Skeletal muscle tissue (tissue), 4 donors: ENCODE measurements around the gene PEMT. TPM values are rescaled to one million over a fixed set of nuclear protein-coding genes. Genes with fewer than 3 reads are reported as not detected.

Experiments used
- H3K27ac ChIP-seq: one replicate; pipeline ENCODE4 v1.7.0; 2013; ENCODE audit warnings: mild to moderate bottlenecking, low read depth, low read length, inconsistent platforms
- H3K27me3 ChIP-seq, 3 donors: one replicate each; pipeline ENCODE4 v1.7.0; 2013; ENCODE audit warnings: low read length in 3 of 3; ENCODE audit not compliant: control insufficient read depth in 3 of 3, insufficient read depth in 3 of 3
- H3K36me3 ChIP-seq, 3 donors: one replicate each; pipeline ENCODE4 v1.7.0; 2013; ENCODE audit warnings: low read length in 3 of 3; ENCODE audit not compliant: control insufficient read depth in 3 of 3, insufficient read depth in 3 of 3
- H3K4me1 ChIP-seq, 3 donors: one replicate each; pipeline ENCODE4 v1.7.0; 2013; ENCODE audit warnings: low read length in 3 of 3, mild to moderate bottlenecking in 3 of 3; ENCODE audit not compliant: control insufficient read depth in 3 of 3, insufficient read depth in 3 of 3
- H3K4me3 ChIP-seq, 3 donors: one replicate each; pipeline ENCODE4 v1.7.0; 2013; ENCODE audit warnings: low read length in 3 of 3
- H3K9ac ChIP-seq, 3 donors: one replicate each; pipeline ENCODE4 v1.7.0; 2013; ENCODE audit warnings: low read length in 3 of 3, mild to moderate bottlenecking in 3 of 3, moderate library complexity in 2 of 3, low read depth in 1 of 3
- H3K9me3 ChIP-seq, 3 donors: one replicate each; pipeline ENCODE4 v1.7.0; 2013; ENCODE audit warnings: low read length in 3 of 3; ENCODE audit not compliant: control insufficient read depth in 3 of 3
- total RNA-seq: library from RNA; depleted of rRNA; stranded (reverse); fragments of >200 nt; gene quantifications from one replicate; pipeline ENCODE4 v1.2.3, GENCODE V29; 2014
- donor health status: Osteomylitis.

PEMT gene
- total RNA-seq, 1 donor from 2014 or later, result 32.4 TPM

GRCh38 chr17:17511881-17512858 lies 79.3 kb downstream of the PEMT start:
- H3K36me3 ChIP-seq, result no peaks in the 10 kb centered on the region
- no peaks in the 10 kb centered on the region for H3K27me3 ChIP-seq
- peaks cover 11 to 36% (median 18%) of the 10 kb centered on the region in 3 donors for H3K4me1 ChIP-seq
- no peaks in the 10 kb centered on the region for H3K9me3 ChIP-seq
- H3K9ac ChIP-seq, result peak overlapping the region in 2 of 3 donors; percentile 33 to 54
- peak overlapping the region; percentile 30 for H3K27ac ChIP-seq
- H3K4me3 ChIP-seq, result no peak overlapping the region

GRCh38 chr17:17511293-17511741 lies 80.2 kb downstream of the PEMT start:
- H3K27me3 ChIP-seq, result no peaks in the 10 kb centered on the region
- no peaks in the 10 kb centered on the region for H3K36me3 ChIP-seq
- H3K4me1 ChIP-seq, result peaks cover 19 to 44% (median 25%) of the 10 kb centered on the region in 3 donors
- no peak overlapping the region for H3K27ac ChIP-seq
- no peaks in the 10 kb centered on the region for H3K9me3 ChIP-seq
- no peak overlapping the region for H3K4me3 ChIP-seq
- H3K9ac ChIP-seq, result no peak overlapping the region

- H3K4me1 ChIP-seq, result peaks cover 19 to 48% (median 25%) of the 10 kb centered on the region in 3 donors
- H3K27ac ChIP-seq, result no peak overlapping the region
- no peaks in the 10 kb centered on the region for H3K9me3 ChIP-seq
- H3K36me3 ChIP-seq, result no peaks in the 10 kb centered on the region
- no peak overlapping the region for H3K4me3 ChIP-seq
- no peaks in the 10 kb centered on the region for H3K27me3 ChIP-seq
- no peak overlapping the region for H3K9ac ChIP-seq
These were observed 80.8 kb downstream of the PEMT start for GRCh38 chr17:17510456-17511292.

GRCh38 chr17:17509601-17510425 lies 81.7 kb downstream of the PEMT start:
- no peak overlapping the region for H3K9ac ChIP-seq
- no peak overlapping the region for H3K27ac ChIP-seq
- peaks cover 19 to 48% (median 24%) of the 10 kb centered on the region in 3 donors for H3K4me1 ChIP-seq
- H3K27me3 ChIP-seq, result no peaks in the 10 kb centered on the region
- no peaks in the 10 kb centered on the region for H3K36me3 ChIP-seq
- H3K9me3 ChIP-seq, result no peaks in the 10 kb centered on the region
- no peak overlapping the region for H3K4me3 ChIP-seq

- Histone ChIP-seq H3K4me1 (peaks cover 19 to 48% (median 24%) of the 10 kb centered on the region in 3 donors), H3K36me3 (no peaks in the 10 kb centered on the region), H3K27me3 (no peaks in the 10 kb centered on the region), H3K4me3 (no peak overlapping the region), H3K9me3 (no peaks in the 10 kb centered on the region), H3K9ac (peak overlapping the region in 1 of 3 donors; percentile 25), H3K27ac (no peak overlapping the region)
These were observed 82.6 kb downstream of the PEMT start for GRCh38 chr17:17508646-17509591.

GRCh38 chr17:17508019-17508535 lies 83.4 kb downstream of the PEMT start:
- H3K4me1 ChIP-seq, result peaks cover 24 to 53% (median 27%) of the 10 kb centered on the region in 3 donors
- H3K4me3 ChIP-seq, result no peak overlapping the region
- no peak overlapping the region for H3K27ac ChIP-seq
- peak overlapping the region in 1 of 3 donors; percentile 25 for H3K9ac ChIP-seq
- H3K36me3 ChIP-seq, result no peaks in the 10 kb centered on the region
- H3K9me3 ChIP-seq, result no peaks in the 10 kb centered on the region
- H3K27me3 ChIP-seq, result no peaks in the 10 kb centered on the region

- Histone ChIP-seq H3K36me3 (no peaks in the 10 kb centered on the region), H3K4me3 (no peak overlapping the region), H3K9me3 (no peaks in the 10 kb centered on the region), H3K27me3 (no peaks in the 10 kb centered on the region), H3K9ac (peak overlapping the region; percentile 10 to 72 (median 53)), H3K4me1 (peaks cover 24 to 48% (median 27%) of the 10 kb centered on the region in 3 donors), H3K27ac (peak overlapping the region; percentile 86)
These were observed 84.0 kb downstream of the PEMT start for GRCh38 chr17:17507465-17508011.

GRCh38 chr17:17506893-17507464 lies 84.5 kb downstream of the PEMT start:
- Histone ChIP-seq H3K27me3 (no peaks in the 10 kb centered on the region), H3K4me3 (no peak overlapping the region), H3K4me1 (peaks cover 20 to 43% (median 22%) of the 10 kb centered on the region in 3 donors), H3K36me3 (no peaks in the 10 kb centered on the region), H3K9me3 (no peaks in the 10 kb centered on the region), H3K27ac (peak overlapping the region; percentile 86), H3K9ac (peak overlapping the region; percentile 20 to 72 (median 53))
